Smooth muscle cell (in vitro differentiated cells): Measurements from ENCODE around the gene PPP1R14D. TPM values are rescaled to one million over a fixed set of nuclear protein-coding genes. Genes with fewer than 3 reads are reported as not detected.

Source experiments
- DNase-seq: peaks from one replicate; lab custom pipeline; 2025; ENCODE audit not compliant: unreplicated experiment; lab: John Stamatoyannopoulos, UW
- H2AFZ ChIP-seq: fragments of 200-600 bp; sonication (generic); 2 replicates; pipeline ENCODE4 v1.6.0; 2016; ENCODE audit warnings: antibody characterized with exemption, low read depth, mild to moderate bottlenecking
- H3F3A ChIP-seq: fragments of 200-600 bp; sonication (generic); 2 replicates; pipeline ENCODE4 v1.6.0; 2017; ENCODE audit warnings: antibody characterized with exemption, low read depth
- H3K27ac ChIP-seq: fragments of 200-600 bp; sonication (generic); 2 replicates; pipeline ENCODE4 v1.5.1; 2016; ENCODE audit warnings: low read depth, mild to moderate bottlenecking
- H3K27me3 ChIP-seq: fragments of 200-600 bp; sonication (generic); 2 replicates; pipeline ENCODE4 v1.6.1; 2016; ENCODE audit warnings: low read depth, mild to moderate bottlenecking
- H3K36me3 ChIP-seq: fragments of 200-600 bp; sonication (generic); 2 replicates; pipeline ENCODE4 v1.5.1; 2016; ENCODE audit warnings: low read depth
- H3K4me1 ChIP-seq: fragments of 200-600 bp; sonication (generic); 2 replicates; pipeline ENCODE4 v1.5.1; 2016; ENCODE audit warnings: low read depth
- H3K4me2 ChIP-seq: fragments of 200-600 bp; sonication (generic); 2 replicates; pipeline ENCODE4 v1.6.0; 2016; ENCODE audit warnings: mild to moderate bottlenecking
- H3K4me3 ChIP-seq: fragments of 200-600 bp; sonication (generic); 2 replicates; pipeline ENCODE4 v1.5.1; 2016; ENCODE audit warnings: mild to moderate bottlenecking
- H3K79me2 ChIP-seq: fragments of 200-600 bp; sonication (generic); 2 replicates; pipeline ENCODE4 v1.6.0; 2016; ENCODE audit warnings: low read depth, mild to moderate bottlenecking
- H3K9ac ChIP-seq: fragments of 200-600 bp; sonication (generic); 2 replicates; pipeline ENCODE4 v1.6.0; 2016; ENCODE audit warnings: low read depth
- H3K9me3 ChIP-seq: fragments of 200-600 bp; sonication (generic); replicated peaks from 2 replicates; pipeline ENCODE4 v1.5.1; 2016; ENCODE audit warnings: low read depth
- H4K20me1 ChIP-seq: fragments of 200-600 bp; sonication (generic); 2 replicates; pipeline ENCODE4 v1.6.0; 2016; ENCODE audit warnings: low read depth
- CTCF ChIP-seq: fragments of 200-600 bp; sonication (generic); IDR thresholded peaks from 2 replicates; pipeline ENCODE4 v1.5.1; 2017; ENCODE audit warnings: borderline replicate concordance, mild to moderate bottlenecking, antibody characterized with exemption; ENCODE audit not compliant: insufficient read depth, poor library complexity, severe bottlenecking
- WGBS: methylation state at CpG from one replicate; pipeline ENCODE4 v1.1.7; 2016; ENCODE audit warnings: low lambda C conversion rate; 5-methylcytosine and 5-hydroxymethylcytosine counted together
- polyA plus RNA-seq: library from polyadenylated mRNA; unstranded; fragments of >200 nt; fragmentation: Nextera tagmentation; extraction: Ambion mirVana; gene quantifications from 2 replicates; pipeline ENCODE4 v1.2.1, GENCODE V29; 2016
- total RNA-seq: library from RNA; depleted of rRNA; stranded (reverse); fragments of >200 nt; gene quantifications from 2 replicates; pipeline ENCODE4 v1.2.3, GENCODE V29; 2014

Gene PPP1R14D
- total and polyA plus RNA-seq, 2 experiments from 2014 or later: not detected

DNA sequence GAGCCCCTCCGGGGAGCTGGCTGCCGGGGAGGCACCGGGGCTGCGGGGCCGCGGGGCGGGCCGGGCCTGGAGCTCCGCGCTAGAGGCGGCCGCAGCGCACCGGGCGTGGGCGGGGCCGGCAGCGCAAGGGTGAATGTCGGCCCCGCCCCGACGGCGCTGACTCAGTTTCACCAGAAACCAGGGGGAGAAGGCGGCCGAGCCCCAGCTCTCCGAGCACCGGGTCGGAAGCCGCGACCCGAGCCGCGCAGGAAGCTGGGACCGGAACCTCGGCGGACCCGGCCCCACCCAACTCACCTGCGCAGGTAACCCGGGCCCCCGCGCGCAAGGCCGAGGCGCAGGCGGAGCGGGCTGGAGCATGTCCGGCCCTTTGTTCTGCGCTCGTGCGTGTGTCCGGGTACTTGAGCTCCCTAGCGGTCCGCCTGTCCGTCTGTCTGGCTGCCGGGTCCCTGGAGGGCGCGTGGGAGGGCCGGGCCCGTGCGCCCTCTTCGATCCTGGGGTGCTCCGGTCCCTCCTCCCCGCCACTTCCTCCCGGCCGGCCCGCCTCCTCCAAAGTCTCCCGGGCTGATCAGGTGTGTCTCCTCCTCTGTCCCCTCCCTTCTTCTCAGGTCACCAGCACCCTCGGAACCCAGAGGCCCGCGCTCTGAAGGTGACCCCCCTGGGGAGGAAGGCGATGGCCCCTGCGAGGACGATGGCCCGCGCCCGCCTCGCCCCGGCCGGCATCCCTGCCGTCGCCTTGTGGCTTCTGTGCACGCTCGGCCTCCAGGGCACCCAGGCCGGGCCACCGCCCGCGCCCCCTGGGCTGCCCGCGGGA lies 15.6 kb upstream of the PPP1R14D start, which contains the start of gene SPINT1:
Gene SPINT1 (plus strand): TSS at position 164 of the 811 bp plus-strand sequence. CDS start 507 bp downstream, at position 671.
- peak within 1 kb of the TSS; percentile 79 for H3K9ac ChIP-seq
- peaks cover 12% of the 10 kb centered on the region for H3K4me1 ChIP-seq
- WGBS: 1% methylated on average over 72 of the region's 89 CpGs

DNA sequence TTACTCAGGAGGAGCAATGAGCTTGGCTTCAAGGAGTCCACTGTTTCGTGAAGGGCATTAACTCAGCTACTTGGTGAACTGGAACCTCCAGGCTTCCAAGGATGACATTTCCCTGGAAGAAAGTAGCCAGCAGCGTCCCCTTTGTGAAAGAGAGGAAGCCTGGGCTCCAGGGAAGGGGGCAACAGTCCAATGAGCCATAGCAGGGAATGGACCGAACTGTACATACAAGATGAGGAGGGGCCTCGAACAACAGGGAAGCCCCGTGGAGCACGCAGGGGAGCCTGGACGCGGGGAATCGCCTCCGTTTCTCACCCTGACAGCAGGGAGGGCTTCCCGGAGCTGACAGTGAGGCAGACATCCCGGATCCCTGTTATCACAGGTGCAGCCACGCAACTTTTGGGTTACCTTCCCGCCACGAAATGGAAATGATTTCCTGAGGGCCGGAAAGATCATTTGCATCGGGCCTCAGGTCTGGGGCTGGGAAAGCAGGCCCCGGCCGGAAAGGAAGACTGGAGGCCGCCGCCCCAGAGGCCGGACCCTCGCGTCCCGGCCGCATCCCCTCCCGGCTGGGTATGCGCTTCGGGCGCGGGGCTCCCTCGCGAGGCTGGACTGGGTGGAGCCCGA lies 14.9 kb upstream of the PPP1R14D start:
- Histone ChIP-seq H3K36me3 (no peaks in the 10 kb centered on the region), H3K9me3 (no peaks in the 10 kb centered on the region), H3K9ac (no peak overlapping the region), H4K20me1 (peaks cover 10% of the 10 kb centered on the region), H3K79me2 (peaks cover 4% of the 10 kb centered on the region), H3K27ac (peak overlapping the region; percentile 45), H3F3A (no peaks in the 10 kb centered on the region), H3K4me2 (peak overlapping the region; percentile 95), H2AFZ (peak overlapping the region; percentile 21), H3K4me3 (peak overlapping the region; percentile 79), H3K27me3 (no peaks in the 10 kb centered on the region), H3K4me1 (peaks cover 12% of the 10 kb centered on the region)
- 7% methylated on average over 34 of the region's 34 CpGs for WGBS
- TF ChIP-seq CTCF: no peak
- no peak for DNase-seq

More for the DNA sequence above, 15.6 kb upstream of the PPP1R14D start, which contains the start of gene SPINT1:
- Histone ChIP-seq H3F3A (no peaks in the 10 kb centered on the region), H4K20me1 (peaks cover 11% of the 10 kb centered on the region), H3K4me3 (peak within 1 kb of the TSS; percentile 79), H3K4me2 (peak within 1 kb of the TSS; percentile 95), H2AFZ (peak within 1 kb of the TSS; percentile 47), H3K27me3 (no peaks in the 10 kb centered on the region), H3K9me3 (no peaks in the 10 kb centered on the region), H3K36me3 (no peaks in the 10 kb centered on the region), H3K79me2 (peaks cover 4% of the 10 kb centered on the region), H3K27ac (peak within 1 kb of the TSS; percentile 88)
- no peak for TF ChIP-seq CTCF
- DNase-seq: no peak

DNA sequence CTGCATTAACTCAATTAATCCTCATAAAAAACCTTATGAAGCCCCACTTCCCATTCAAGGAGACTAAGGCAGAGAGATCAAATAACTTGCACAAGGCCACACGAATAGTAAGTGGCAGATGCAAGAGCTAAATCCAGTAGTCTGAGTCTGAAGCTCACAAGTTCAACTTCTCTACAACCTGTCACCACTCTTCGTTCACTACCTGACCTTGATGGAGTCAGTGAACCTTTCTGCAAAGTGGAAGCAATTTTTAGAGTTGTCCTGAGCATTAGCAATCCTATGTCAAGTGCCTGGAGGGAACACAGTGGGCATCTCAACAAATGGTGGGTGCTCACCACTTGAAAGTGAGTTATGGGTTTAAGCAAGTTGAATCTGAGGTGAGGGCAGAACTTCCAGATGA lies 13.2 kb upstream of the PPP1R14D start:
- no peaks in the 10 kb centered on the region for H3K27me3 ChIP-seq
- WGBS: 88% methylated on average over 2 of the region's 2 CpGs
- H3K4me1 ChIP-seq: no peaks in the 10 kb centered on the region
- DNase-seq: no peak
- H3K79me2 ChIP-seq: peaks cover 4% of the 10 kb centered on the region
- H3K4me2 ChIP-seq: no peak overlapping the region
- TF ChIP-seq CTCF: no peak
- H3K9me3 ChIP-seq: no peaks in the 10 kb centered on the region
- no peak overlapping the region for H3K9ac ChIP-seq
- no peaks in the 10 kb centered on the region for H3F3A ChIP-seq
- no peak overlapping the region for H3K27ac ChIP-seq
- H3K36me3 ChIP-seq: no peaks in the 10 kb centered on the region
- no peaks in the 10 kb centered on the region for H4K20me1 ChIP-seq
- H2AFZ ChIP-seq: no peak overlapping the region
- no peak overlapping the region for H3K4me3 ChIP-seq
